Ishikawa (cell line): ENCODE data around the gene ARID3A.

Experiments used
- CEBPB ChIP-seq: IDR thresholded peaks from 2 replicates; pipeline ENCODE4 v1.6.1; 2012
- CREB1 ChIP-seq: IDR thresholded peaks from 2 replicates; pipeline ENCODE4 v1.6.1; 2012; ENCODE audit warnings: low read depth
- EGR1 ChIP-seq: IDR thresholded peaks from 2 replicates; pipeline ENCODE4 v1.6.1; 2012
- EP300 ChIP-seq: IDR thresholded peaks from 2 replicates; pipeline ENCODE4 v1.6.1; 2012; ENCODE audit warnings: borderline replicate concordance
- FOXM1 ChIP-seq: IDR thresholded peaks from 2 replicates; pipeline ENCODE4 v1.6.1; 2012; ENCODE audit warnings: low read depth, borderline replicate concordance
- NFIC ChIP-seq: IDR thresholded peaks from 2 replicates; pipeline ENCODE4 v1.6.1; 2012
- RAD21 ChIP-seq: IDR thresholded peaks from 2 replicates; pipeline ENCODE4 v1.6.1; 2012; ENCODE audit warnings: low read depth
- REST ChIP-seq: IDR thresholded peaks from 2 replicates; pipeline ENCODE4 v1.6.1; 2012; ENCODE audit warnings: low read depth, mild to moderate bottlenecking
- TAF1 ChIP-seq: IDR thresholded peaks from 2 replicates; pipeline ENCODE4 v1.6.1; 2012; ENCODE audit warnings: low read depth, mild to moderate bottlenecking
- TCF12 ChIP-seq: IDR thresholded peaks from 2 replicates; pipeline ENCODE4 v1.6.1; 2012; ENCODE audit warnings: low read depth
- TEAD4 ChIP-seq: IDR thresholded peaks from 2 replicates; pipeline ENCODE4 v1.6.1; 2012
- YY1 ChIP-seq: IDR thresholded peaks from 2 replicates; pipeline ENCODE4 v1.6.1; 2012; ENCODE audit warnings: low read depth
- ZBTB7A ChIP-seq: IDR thresholded peaks from 2 replicates; pipeline ENCODE4 v1.6.1; 2012; ENCODE audit warnings: low read depth
- TF ChIP-seq, protein P1 (sequence below): IDR thresholded peaks from 2 replicates; pipeline ENCODE4 v1.6.1; 2012
- TF ChIP-seq, protein P2 (sequence below): IDR thresholded peaks from 2 replicates; pipeline ENCODE4 v1.6.1; 2012

The ARID3A gene

DNA sequence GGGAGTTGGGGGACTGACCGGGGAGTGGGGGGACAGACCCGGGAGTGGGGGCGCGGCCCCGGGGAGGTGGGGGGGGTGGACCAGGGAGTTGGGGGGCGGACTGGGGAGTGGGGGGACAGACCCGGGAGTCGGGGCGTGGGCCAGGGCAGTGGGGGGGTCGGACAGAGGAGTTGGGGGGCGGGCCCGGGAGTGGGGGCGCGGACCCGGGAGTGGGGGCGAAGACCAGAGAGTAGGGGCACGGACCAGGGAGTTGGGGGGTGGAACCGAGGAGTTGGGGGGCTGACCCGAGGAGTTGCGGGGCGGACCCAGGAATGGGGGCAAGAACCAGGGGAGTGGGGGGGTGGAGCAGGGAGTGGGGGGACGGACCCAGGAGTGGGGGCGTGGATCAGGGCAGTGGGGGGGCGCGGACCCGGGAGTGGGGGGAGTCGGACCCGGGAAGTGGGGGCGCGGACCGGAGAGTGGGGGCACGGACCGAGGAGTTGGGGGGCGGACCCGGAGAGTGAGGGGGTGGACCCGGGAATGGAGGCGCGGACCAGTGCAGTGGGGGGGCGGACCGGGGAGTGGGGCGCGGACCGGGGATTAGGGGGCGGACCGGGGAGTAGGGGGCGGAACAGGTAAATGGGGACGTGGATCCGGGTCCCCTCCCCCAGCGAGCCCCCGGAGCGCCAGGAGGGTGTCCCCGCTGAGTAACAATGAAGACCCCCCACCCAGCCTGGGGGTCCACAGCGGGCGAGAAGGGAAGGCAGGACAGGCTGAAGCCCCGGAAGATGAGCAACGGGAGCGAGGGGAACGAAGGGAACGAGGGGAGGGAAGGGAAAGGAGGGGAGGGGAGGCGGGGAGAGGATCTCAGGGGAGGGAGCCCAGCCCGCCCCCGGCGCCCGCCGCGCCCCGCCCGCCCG, 13.4 kb upstream of the ARID3A start:
- TF ChIP-seq, protein P1, sequence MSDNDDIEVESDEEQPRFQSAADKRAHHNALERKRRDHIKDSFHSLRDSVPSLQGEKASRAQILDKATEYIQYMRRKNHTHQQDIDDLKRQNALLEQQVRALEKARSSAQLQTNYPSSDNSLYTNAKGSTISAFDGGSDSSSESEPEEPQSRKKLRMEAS: no peak
- TF ChIP-seq TEAD4 (no peak), CEBPB (no peak), RAD21 (no peak), NFIC (no peak), ZBTB7A (peak; percentile 85), CREB1 (no peak), REST (no peak), EP300 (no peak), TAF1 (no peak), EGR1 (peak; percentile 18; the same call in 1 of the 2 replicates)

DNA sequence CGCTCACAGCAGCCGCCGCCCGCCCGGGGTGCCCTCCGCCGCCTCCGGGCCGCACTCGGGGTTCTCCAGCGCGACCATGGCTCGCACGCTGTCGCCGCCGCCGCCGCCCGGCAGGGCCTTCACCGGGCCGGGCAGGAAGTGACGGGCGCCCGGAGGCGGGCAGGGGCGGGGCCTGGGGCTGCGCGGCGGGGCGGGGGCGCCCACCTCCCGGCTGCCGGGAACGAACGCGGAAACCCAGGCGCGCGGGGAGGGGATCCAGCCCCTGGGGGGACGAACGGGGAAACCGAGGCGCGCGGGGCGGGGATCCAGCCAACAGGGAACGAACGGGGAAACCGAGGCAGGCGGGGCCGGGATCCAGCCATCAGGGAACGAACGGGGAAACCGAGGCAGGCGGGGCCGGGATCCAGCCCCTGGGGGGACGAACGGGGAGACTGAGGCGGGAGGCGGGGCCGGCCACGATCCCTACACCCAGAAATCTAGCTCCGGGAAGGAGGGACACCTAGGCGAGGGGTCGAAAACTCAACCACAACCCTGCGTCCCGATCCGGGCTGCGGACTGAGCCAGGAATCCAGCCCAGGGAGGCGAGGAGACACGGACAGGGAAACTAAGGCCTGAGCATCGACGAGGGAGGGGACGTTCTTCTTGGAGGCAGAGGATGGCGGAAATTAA, 12.6 kb upstream of the ARID3A start, which contains the start of gene R3HDM4:
TSS of gene R3HDM4 (minus strand) at position 140 of the 669 bp plus-strand sequence. CDS start at position 78, 62 bp downstream.
- TF ChIP-seq EGR1 (no peak), ZBTB7A (peak; percentile 40; the same call in 1 of the 2 replicates), TAF1 (peak; percentile 27; the same call in 1 of the 2 replicates)
- TF ChIP-seq, protein P1: peak; percentile 15; the same call in 1 of the 2 replicates

DNA sequence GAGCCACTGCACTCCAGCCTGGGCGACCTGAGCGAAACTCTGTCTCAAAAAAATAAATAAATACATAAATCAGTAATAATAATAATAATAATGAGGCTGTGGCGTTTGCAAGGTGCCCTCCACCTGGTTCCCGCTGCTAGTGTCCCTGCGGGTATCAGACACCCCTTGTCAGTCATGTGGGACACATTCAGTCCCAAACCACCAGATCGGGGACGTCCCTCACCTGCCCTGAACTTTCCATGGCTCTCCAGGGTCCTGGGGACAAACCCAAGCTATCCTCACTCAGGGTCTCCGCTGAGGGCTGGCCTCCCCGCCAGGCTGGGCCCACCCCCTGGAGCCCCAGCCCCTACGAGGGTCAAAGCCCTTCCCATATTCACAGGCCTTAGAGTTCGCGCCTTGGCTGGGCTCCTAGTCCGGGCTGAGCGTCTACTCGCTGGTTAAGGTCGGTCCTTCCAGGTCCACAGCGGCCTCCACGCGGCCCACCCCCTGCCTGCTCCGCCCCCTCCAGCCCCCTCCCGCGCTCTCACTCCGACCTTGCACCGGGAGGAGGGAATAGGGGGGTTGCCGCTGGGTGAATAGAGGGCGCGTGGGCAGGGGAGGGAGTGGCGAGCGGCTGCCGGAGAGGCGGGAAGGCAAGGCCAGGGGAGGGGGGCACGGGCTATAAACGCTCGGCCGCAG, 9.1 kb upstream of the ARID3A start:
- TF ChIP-seq, protein P2, sequence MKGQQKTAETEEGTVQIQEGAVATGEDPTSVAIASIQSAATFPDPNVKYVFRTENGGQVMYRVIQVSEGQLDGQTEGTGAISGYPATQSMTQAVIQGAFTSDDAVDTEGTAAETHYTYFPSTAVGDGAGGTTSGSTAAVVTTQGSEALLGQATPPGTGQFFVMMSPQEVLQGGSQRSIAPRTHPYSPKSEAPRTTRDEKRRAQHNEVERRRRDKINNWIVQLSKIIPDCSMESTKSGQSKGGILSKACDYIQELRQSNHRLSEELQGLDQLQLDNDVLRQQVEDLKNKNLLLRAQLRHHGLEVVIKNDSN: no peak
- TF ChIP-seq EP300 (no peak), RAD21 (no peak), EGR1 (peak; percentile 80), TAF1 (no peak), REST (no peak)
- TF ChIP-seq, protein P1: peak; percentile 9; the same call in 1 of the 2 replicates

GRCh38 chr19:917323-918151, 8.3 kb upstream of the ARID3A start, which contains the start of gene KISS1R:
Gene KISS1R (plus strand): TSS chr19:917333. CDS start chr19:917503, 170 bp downstream.
- TF ChIP-seq REST: no peak
- no peak for TF ChIP-seq YY1
- TF ChIP-seq TCF12: no peak
- TF ChIP-seq, protein P2: no peak
- no peak for TF ChIP-seq NFIC
- TF ChIP-seq TEAD4: no peak
- TF ChIP-seq, protein P1: no peak
- no peak; the same call in 1 of the 2 replicates for TF ChIP-seq EGR1
- no peak for TF ChIP-seq FOXM1
- no peak for TF ChIP-seq CEBPB
- TF ChIP-seq ZBTB7A: peak; percentile 72
- no peak for TF ChIP-seq EP300
- TF ChIP-seq TAF1: no peak
- TF ChIP-seq RAD21: peak; percentile 67; the same call in 1 of the 2 replicates
